Measurements from ENCODE around the gene ADM. TPM values are rescaled to one million over a fixed set of nuclear protein-coding genes. Genes with fewer than 3 reads are reported as not detected.

The ADM gene
- total RNA-seq (2021; ENCODE audit: unreplicated experiment) (263 TPM), Bru-seq, nascent RNA (percentile 100 among the genes with signal in this experiment), BruChase-seq, experiment 1, labeled RNA remaining after a 2-hour chase (percentile 99 among the genes with signal in this experiment), BruChase-seq, experiment 2, labeled RNA remaining after a 6-hour chase (percentile 94 among the genes with signal in this experiment)
- 316 TPM for polyA plus RNA-seq (2012; ENCODE audit: insufficient read length)
- long read RNA-seq, transcript ADM-207 (2 exons, 1,839 nt): minor isoform, 8 of 199 reads
- long read RNA-seq, transcript ADM-208 (3 exons, 1,640 nt): minor isoform, 6 of 199 reads
- long read RNA-seq, transcript ADM-201 (4 exons, 1,885 nt): major isoform, 117 of 199 reads
- long read RNA-seq, partial matches to known transcripts: 11 of 199 reads
- long read RNA-seq, other reads (novel, unspliced or antisense): 50 of 199 reads

GRCh38 chr11:10304495-10305261, at the start of gene ADM:
Gene ADM (plus strand): TSS chr11:10305073. CDS start chr11:10305701, 628 bp downstream.
- in situ Hi-C loops (cut with HindIII; ENCODE audit: low pct_unique_long_range_greater_than_20kb, low sequenced_read_pairs) (loop anchor here (5.0 to 25.0 kb wide), 3 partner anchors 72 to 717 kb away; no protein-coding TSS in a partner anchor), intact Hi-C loops (cut with micrococcal nuclease; ENCODE audit: unreplicated experiment) (loop anchor here (2.0 to 10.0 kb wide), 8 partner anchors 98 to 730 kb away; partner anchors contain the start of gene WEE1)
- Histone ChIP-seq H3K4me1 (ENCODE audit: control insufficient read depth, insufficient read depth, low read length) (peaks cover 38% of the 10 kb centered on the region), H3K9me3 (ENCODE audit: control insufficient read depth, insufficient read depth, low read depth, low read length) (no peaks in the 10 kb centered on the region), H3K4me3 (ENCODE audit: low read depth in 2 of 2, low read length in 2 of 2) (peak within 1 kb of the TSS; percentile 64 to 90), H3K36me3 (ENCODE audit: control insufficient read depth, insufficient read depth, low read length) (peaks cover 19% of the 10 kb centered on the region), H3K27me3 (ENCODE audit: control insufficient read depth, insufficient read depth, low read length) (no peaks in the 10 kb centered on the region), H3K27ac (ENCODE audit: low read length) (peak within 1 kb of the TSS; percentile 100)
- CTCF ChIA-PET: interaction anchor here (0.5 to 2.7 kb wide), 23 partner anchors 10 to 899 kb away, joined by 3 to 13 read pairs (median 5); partner anchors contain the start of gene RNF141
- POLR2A ChIA-PET: interaction anchor here (0.5 to 1.8 kb wide), 27 partner anchors 9 to 885 kb away, joined by 3 to 17 read pairs (median 5); no protein-coding TSS in a partner anchor
- DNase-seq (ENCODE audit: low read depth, low spot score) (peak; percentile 96), ATAC-seq (peak; percentile 46)
- TF ChIP-seq CTCF (IDR thresholded peaks at IDR 0.05) (peak; percentile 98), REST (IDR thresholded peaks at IDR 0.05; ENCODE audit: insufficient read depth in 1 of 2, low read depth in 2 of 2, low read length in 1 of 2) (peak in 1 of 2 experiments; percentile 53; a peak in 1 of 4 replicates), POLR2AphosphoS5 (IDR thresholded peaks at IDR 0.05; ENCODE audit: low read depth, low read length) (peak; percentile 100), TCF7L2 (IDR thresholded peaks at IDR 0.05; ENCODE audit: low read depth, low read length) (0 out of 2 replicates have a peak, but pooled peaks have one; percentile 39), SIN3A (IDR thresholded peaks at IDR 0.05; ENCODE audit: borderline replicate concordance, insufficient read depth, low read depth, low read length) (peak; percentile 98)
- no TSS peak for BruUV-seq (replicated peaks)

- ChIA-PET CTCF (no interaction called here), POLR2A (interaction anchor here (0.5 kb wide), 1 partner anchor 70 kb away, joined by 13 read pairs; no protein-coding TSS in a partner anchor)
- H3K27me3 ChIP-seq (ENCODE audit: control insufficient read depth, insufficient read depth, low read length): no peaks in the 10 kb centered on the region
- TF ChIP-seq POLR2AphosphoS5 (IDR thresholded peaks at IDR 0.05; ENCODE audit: low read depth, low read length) (no peak), REST (IDR thresholded peaks at IDR 0.05; ENCODE audit: insufficient read depth in 1 of 2, low read depth in 2 of 2, low read length in 1 of 2) (no peak), SIN3A (IDR thresholded peaks at IDR 0.05; ENCODE audit: borderline replicate concordance, insufficient read depth, low read depth, low read length) (no peak), TCF7L2 (IDR thresholded peaks at IDR 0.05; ENCODE audit: low read depth, low read length) (no peak), CTCF (IDR thresholded peaks at IDR 0.05) (no peak)
- H3K27ac ChIP-seq (ENCODE audit: low read length): no peak overlapping the region
- no peak overlapping the region for H3K4me3 ChIP-seq (ENCODE audit: low read depth in 2 of 2, low read length in 2 of 2)
- in situ Hi-C loops (cut with HindIII; ENCODE audit: low pct_unique_long_range_greater_than_20kb, low sequenced_read_pairs): no loop called here
- intact Hi-C loops (cut with micrococcal nuclease; ENCODE audit: unreplicated experiment): no loop called here
- no peaks in the 10 kb centered on the region for H3K36me3 ChIP-seq (ENCODE audit: control insufficient read depth, insufficient read depth, low read length)
- no peak for ATAC-seq
- no peak for DNase-seq (ENCODE audit: low read depth, low spot score)
- no peaks in the 10 kb centered on the region for H3K9me3 ChIP-seq (ENCODE audit: control insufficient read depth, insufficient read depth, low read depth, low read length)
- BruUV-seq (replicated peaks): no TSS peak
- peaks cover 4% of the 10 kb centered on the region; the same call in 1 of the 2 replicates for H3K4me1 ChIP-seq (ENCODE audit: control insufficient read depth, insufficient read depth, low read length)
Observed at GRCh38 chr11:10255388-10256125, 49.3 kb upstream of the ADM start.

Data from Panc1 (cell line).